Measurements from ENCODE around the gene NEURL4. TPM values are rescaled to one million over a fixed set of nuclear protein-coding genes. Genes with fewer than 3 reads are reported as not detected.
A peak's percentile ranks its signal among the peaks of the same experiment; 100 is the strongest.

NEURL4 gene
- total RNA-seq, 3 donors from 2014 or later (not counting 1 experiment from before 2014, with no cell fraction given): 48.9 to 57.9 (median 51.4) TPM

DNA sequence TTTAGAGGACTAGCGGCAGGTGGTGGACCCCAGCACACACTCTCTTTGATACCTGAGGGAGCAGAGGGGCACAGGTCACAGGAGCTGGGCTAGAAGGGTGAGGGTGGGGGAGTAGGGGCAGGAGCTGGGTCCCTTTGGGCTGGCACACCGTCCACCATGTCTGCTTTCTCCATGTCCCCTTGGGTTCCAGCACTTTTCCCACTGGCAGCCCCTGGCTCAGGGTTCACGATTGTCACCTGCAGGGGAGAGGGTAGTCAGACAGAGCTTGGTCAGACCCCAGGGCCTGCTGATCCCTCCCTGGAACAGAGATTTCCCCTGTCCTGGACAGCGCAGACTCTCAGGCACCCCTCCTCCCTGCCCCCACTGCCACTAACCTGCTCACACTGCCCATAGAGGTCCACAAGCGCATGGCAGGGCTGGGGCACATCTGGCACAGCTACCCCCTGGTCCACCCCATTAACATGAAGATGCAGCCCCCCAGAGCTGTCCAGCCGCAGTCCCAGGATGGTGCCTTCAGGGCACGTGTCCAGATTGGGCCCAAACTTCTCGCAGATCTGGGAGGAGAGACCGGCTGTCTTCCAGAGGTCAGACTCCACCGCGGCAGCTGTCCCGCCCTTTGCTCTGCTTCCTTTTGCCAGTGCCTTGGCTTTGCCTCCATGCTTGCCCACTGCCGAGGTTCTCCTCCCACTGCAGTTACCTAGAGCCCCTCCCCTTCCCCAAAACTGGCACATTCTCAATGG lies 10.8 kb downstream of the NEURL4 start:
- peak overlapping the region in 1 of 2 donors; percentile 56 for H3K27ac Mint-ChIP-seq
- Histone ChIP-seq H3K4me3 (ENCODE audit: low read length) (no peak overlapping the region), H3K4me1 (ENCODE audit: control insufficient read depth, insufficient read depth, low read length) (peaks cover 26% of the 10 kb centered on the region), H3K9me3 (ENCODE audit: control insufficient read depth, insufficient read depth, low read length) (no peaks in the 10 kb centered on the region), H3K27me3 (ENCODE audit: control insufficient read depth, insufficient read depth, low read length) (no peaks in the 10 kb centered on the region), H3K36me3 (ENCODE audit: control insufficient read depth, insufficient read depth, low read length) (peaks cover 49% of the 10 kb centered on the region), H3K27ac (ENCODE audit: low read length) (no peak overlapping the region)
- no peaks in the 10 kb centered on the region for H3K9me3 Mint-ChIP-seq
- ATAC-seq (no peak), DNase-seq (no peak)
- H3K27me3 Mint-ChIP-seq (ENCODE audit: low read depth in 2 of 2): no peaks in the 10 kb centered on the region
- intact Hi-C loops (cut with micrococcal nuclease): no loop called here
- WGBS (ENCODE audit: insufficient coverage): 95% methylated on average over 13 of the region's 13 CpGs
- H3K4me1 Mint-ChIP-seq: peaks cover 8 to 25% of the 10 kb centered on the region in 2 donors
- no peaks in the 10 kb centered on the region for H3K36me3 Mint-ChIP-seq
- TF ChIP-seq, protein P1, sequence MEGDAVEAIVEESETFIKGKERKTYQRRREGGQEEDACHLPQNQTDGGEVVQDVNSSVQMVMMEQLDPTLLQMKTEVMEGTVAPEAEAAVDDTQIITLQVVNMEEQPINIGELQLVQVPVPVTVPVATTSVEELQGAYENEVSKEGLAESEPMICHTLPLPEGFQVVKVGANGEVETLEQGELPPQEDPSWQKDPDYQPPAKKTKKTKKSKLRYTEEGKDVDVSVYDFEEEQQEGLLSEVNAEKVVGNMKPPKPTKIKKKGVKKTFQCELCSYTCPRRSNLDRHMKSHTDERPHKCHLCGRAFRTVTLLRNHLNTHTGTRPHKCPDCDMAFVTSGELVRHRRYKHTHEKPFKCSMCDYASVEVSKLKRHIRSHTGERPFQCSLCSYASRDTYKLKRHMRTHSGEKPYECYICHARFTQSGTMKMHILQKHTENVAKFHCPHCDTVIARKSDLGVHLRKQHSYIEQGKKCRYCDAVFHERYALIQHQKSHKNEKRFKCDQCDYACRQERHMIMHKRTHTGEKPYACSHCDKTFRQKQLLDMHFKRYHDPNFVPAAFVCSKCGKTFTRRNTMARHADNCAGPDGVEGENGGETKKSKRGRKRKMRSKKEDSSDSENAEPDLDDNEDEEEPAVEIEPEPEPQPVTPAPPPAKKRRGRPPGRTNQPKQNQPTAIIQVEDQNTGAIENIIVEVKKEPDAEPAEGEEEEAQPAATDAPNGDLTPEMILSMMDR (IDR thresholded peaks at IDR 0.05): no peak
- H3K4me3 Mint-ChIP-seq: peak overlapping the region; percentile 55

DNA sequence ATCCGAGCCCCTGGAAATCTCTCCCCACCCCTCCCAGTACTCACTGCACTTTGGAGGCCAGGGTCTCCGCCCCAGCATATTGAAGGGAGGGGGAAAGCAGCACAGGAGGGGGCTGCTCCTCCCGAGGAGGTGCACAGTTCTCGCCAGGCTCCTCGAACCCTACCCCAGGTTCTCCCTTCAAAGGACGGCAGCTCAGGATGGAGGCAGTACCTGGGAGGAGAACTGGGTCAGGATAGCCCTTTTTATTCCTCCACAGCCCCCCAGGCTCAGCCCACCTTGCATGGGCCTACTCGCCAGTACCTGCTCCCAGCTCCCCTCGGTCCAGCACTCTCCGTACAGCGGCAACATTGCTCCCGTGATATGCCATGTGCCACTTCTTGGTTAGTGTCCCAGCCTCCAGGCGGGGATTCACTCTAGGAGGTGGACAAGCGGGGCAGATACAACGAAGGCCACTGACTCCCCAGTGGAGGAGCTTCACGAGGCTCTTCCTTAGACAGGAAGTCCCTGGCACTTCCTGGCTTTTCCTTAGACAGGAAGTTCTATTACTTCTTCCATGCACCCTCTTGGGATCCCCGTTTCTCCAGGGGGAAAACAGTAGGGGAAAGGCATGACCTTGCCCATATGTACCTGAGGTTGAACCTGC lies 11.9 kb downstream of the NEURL4 start:
- Mint-ChIP-seq H3K4me3 (peak overlapping the region; percentile 49), H3K27ac (peak overlapping the region; percentile 56 to 99), H3K36me3 (no peaks in the 10 kb centered on the region), H3K9me3 (no peaks in the 10 kb centered on the region), H3K4me1 (peaks cover 17 to 35% of the 10 kb centered on the region in 2 donors), H3K27me3 (ENCODE audit: low read depth in 2 of 2) (no peaks in the 10 kb centered on the region)
- H3K27ac ChIP-seq (ENCODE audit: low read length): no peak overlapping the region
- no peak for DNase-seq
- intact Hi-C loops (cut with micrococcal nuclease): no loop called here
- 91% methylated on average over 14 of the region's 16 CpGs for WGBS (ENCODE audit: insufficient coverage)
- H3K27me3 ChIP-seq (ENCODE audit: control insufficient read depth, insufficient read depth, low read length): no peaks in the 10 kb centered on the region
- H3K9me3 ChIP-seq (ENCODE audit: control insufficient read depth, insufficient read depth, low read length): no peaks in the 10 kb centered on the region
- H3K36me3 ChIP-seq (ENCODE audit: control insufficient read depth, insufficient read depth, low read length): peaks cover 49% of the 10 kb centered on the region
- H3K4me1 ChIP-seq (ENCODE audit: control insufficient read depth, insufficient read depth, low read length): peaks cover 36% of the 10 kb centered on the region
- ATAC-seq: no peak
- TF ChIP-seq, protein P1 (IDR thresholded peaks at IDR 0.05): no peak
- H3K4me3 ChIP-seq (ENCODE audit: low read length): no peak overlapping the region

DNA sequence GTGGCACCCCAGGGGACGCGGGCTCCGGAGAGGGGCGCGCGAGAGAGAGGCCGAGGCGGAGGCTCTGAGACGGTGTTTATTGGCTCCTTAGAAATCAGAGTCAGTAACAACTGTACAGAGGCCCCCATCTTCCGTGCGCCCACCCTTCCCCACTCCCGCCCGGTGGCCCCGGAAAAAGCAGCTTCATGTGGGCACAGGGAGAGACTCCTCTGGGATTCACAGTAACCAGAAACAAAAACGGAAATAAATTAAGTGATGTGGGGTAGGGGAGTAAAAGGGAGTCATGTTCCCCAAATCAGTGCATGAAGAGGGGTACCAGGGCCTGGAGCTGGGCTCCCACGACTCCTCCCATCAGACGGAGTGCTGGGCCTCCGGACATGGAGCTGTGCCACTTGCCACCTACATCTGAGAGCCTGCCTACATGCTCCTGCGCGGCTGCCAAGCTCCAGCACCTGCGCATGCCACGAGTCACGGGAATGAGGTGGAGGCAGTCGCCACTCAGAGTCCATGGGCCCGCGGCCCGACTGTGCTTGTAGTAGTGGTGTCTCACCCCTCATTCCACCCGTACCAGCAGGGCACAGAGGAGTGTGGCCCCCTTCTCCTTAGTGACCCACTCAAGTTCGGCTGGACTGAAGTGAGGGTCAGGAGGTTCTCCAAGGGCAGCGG lies 13.4 kb downstream of the NEURL4 start:
- peak overlapping the region; percentile 66 for H3K4me3 ChIP-seq (ENCODE audit: low read length)
- peak overlapping the region; percentile 97 for H3K4me3 Mint-ChIP-seq
- intact Hi-C loops (cut with micrococcal nuclease): loop anchor here (2.0 kb wide), 1 partner anchor 13 kb away; the partner anchor contains the start of gene NEURL4
- H3K27me3 Mint-ChIP-seq (ENCODE audit: low read depth in 2 of 2): no peaks in the 10 kb centered on the region
- peaks cover 4% of the 10 kb centered on the region for H3K36me3 Mint-ChIP-seq
- no peak for ATAC-seq
- H3K36me3 ChIP-seq (ENCODE audit: control insufficient read depth, insufficient read depth, low read length): peaks cover 46% of the 10 kb centered on the region
- 47% methylated on average over 28 of the region's 30 CpGs for WGBS (ENCODE audit: insufficient coverage)
- peak in 1 of 2 donors; percentile 17 for DNase-seq
- H3K27ac Mint-ChIP-seq: peak overlapping the region; percentile 91 to 99
- H3K27ac ChIP-seq (ENCODE audit: low read length): peak overlapping the region; percentile 86
- H3K27me3 ChIP-seq (ENCODE audit: control insufficient read depth, insufficient read depth, low read length): no peaks in the 10 kb centered on the region
- H3K4me1 Mint-ChIP-seq: peaks cover 26 to 50% of the 10 kb centered on the region in 2 donors
- H3K4me1 ChIP-seq (ENCODE audit: control insufficient read depth, insufficient read depth, low read length): peaks cover 41% of the 10 kb centered on the region
- H3K9me3 Mint-ChIP-seq: no peaks in the 10 kb centered on the region
- H3K9me3 ChIP-seq (ENCODE audit: control insufficient read depth, insufficient read depth, low read length): no peaks in the 10 kb centered on the region
- TF ChIP-seq, protein P1 (IDR thresholded peaks at IDR 0.05): no peak
